H1 (cell line): ENCODE data around the gene WDR53. TPM values are rescaled to one million over a fixed set of nuclear protein-coding genes. Genes with fewer than 3 reads are reported as not detected.

Experiments
- CTCF ChIA-PET: fragments of 300-600 bp; sonication (Branson Sonifier 250); formaldehyde crosslinking; loops from one replicate; lab custom pipeline; 2021; ENCODE audit not compliant: partially characterized antibody; lab: Charles Lee
- POLR2A ChIA-PET: fragments of 300-600 bp; sonication (Branson Sonifier 250); formaldehyde crosslinking; loops from one replicate; lab custom pipeline; 2021; ENCODE audit warnings: inconsistent platforms; ENCODE audit not compliant: partially characterized antibody; lab: Charles Lee
- DNase-seq, 2 experiments: peaks; one replicate each; pipeline versions ENCODE4 v3.0.0 to v3.0.0-alpha.2; 2010 to 2022; ENCODE audit warnings: low spot score in 2 of 2, low read depth in 1 of 2, mixed read lengths in 1 of 2
- FAIRE-seq: peaks from 2 replicates; lab custom pipeline; 2011; peaks lifted over from hg19 to GRCh38; lab: Jason Lieb, UNC
- H2AFZ ChIP-seq: 2 replicates; pipeline ENCODE4 v1.8.1; 2012; ENCODE audit warnings: low read length, inconsistent platforms
- H2AK5ac ChIP-seq: 2 replicates; pipeline ENCODE4 v1.6.1; 2013; ENCODE audit warnings: low read depth, low read length
- H2BK120ac ChIP-seq: replicated peaks from 2 replicates; pipeline ENCODE3; 2013; ENCODE audit warnings: low read depth, low read length, inconsistent platforms
- H2BK12ac ChIP-seq: 2 replicates; pipeline ENCODE4 v1.6.1; 2013; ENCODE audit warnings: low read depth, low read length
- H2BK15ac ChIP-seq: 2 replicates; pipeline ENCODE4 v1.6.1; 2013; ENCODE audit warnings: low read length
- H2BK20ac ChIP-seq: 2 replicates; pipeline ENCODE4 v1.6.1; 2013; ENCODE audit warnings: low read length
- H2BK5ac ChIP-seq: 2 replicates; pipeline ENCODE4 v1.6.1; 2013; ENCODE audit warnings: low read depth, low read length
- H3K14ac ChIP-seq: 2 replicates; pipeline ENCODE4 v1.6.1; 2013; ENCODE audit warnings: inconsistent platforms; ENCODE audit not compliant: insufficient read length
- H3K18ac ChIP-seq: 2 replicates; pipeline ENCODE4 v1.6.1; 2013; ENCODE audit warnings: low read length; ENCODE audit errors: extremely low read depth
- H3K23ac ChIP-seq: 2 replicates; pipeline ENCODE4 v1.6.1; 2013; ENCODE audit warnings: inconsistent platforms; ENCODE audit not compliant: insufficient read length
- H3K23me2 ChIP-seq: 2 replicates; pipeline ENCODE4 v1.6.1; 2013; ENCODE audit warnings: low read depth, low read length
- H3K27ac ChIP-seq: 2 replicates; pipeline ENCODE4 v1.6.1; 2011; ENCODE audit warnings: low read depth, low read length, inconsistent platforms
- H3K27me3 ChIP-seq, 4 experiments: replicated peaks in 1 of 4; 1 replicate in 1 of 4; 2 replicates in 3 of 4; pipeline versions ENCODE4 v1.6.1 to v1.8.1; 2011 to 2013; ENCODE audit warnings: low read length in 3 of 4, mild to moderate bottlenecking in 3 of 4, inconsistent platforms in 2 of 4, mixed read lengths in 2 of 4, moderate library complexity in 1 of 4; ENCODE audit not compliant: control insufficient read depth in 3 of 4, insufficient read depth in 3 of 4; ENCODE audit errors: extremely low read depth in 1 of 4
- H3K36me3 ChIP-seq, 4 experiments: 2 replicates each; pipeline versions ENCODE4 v1.6.1 to v1.8.1; 2011 to 2013; ENCODE audit warnings: mild to moderate bottlenecking in 4 of 4, low read length in 3 of 4, moderate library complexity in 2 of 4, control low read depth in 1 of 4, inconsistent platforms in 1 of 4; ENCODE audit not compliant: insufficient read depth in 4 of 4, control insufficient read depth in 2 of 4
- H3K4ac ChIP-seq: replicated peaks from 2 replicates; pipeline ENCODE3; 2013; ENCODE audit warnings: low read length, low read depth, mixed read lengths, inconsistent platforms; ENCODE audit not compliant: insufficient read length
- H3K4me1 ChIP-seq, 4 experiments: replicated peaks in 1 of 4; 1 replicate in 1 of 4; 2 replicates in 3 of 4; pipeline versions ENCODE4 v1.6.1 to v1.8.1; 2011 to 2013; ENCODE audit warnings: low read length in 3 of 4, inconsistent platforms in 2 of 4, mixed read lengths in 1 of 4; ENCODE audit not compliant: insufficient read depth in 4 of 4, control insufficient read depth in 3 of 4
- H3K4me2 ChIP-seq, 2 experiments: 2 replicates each; pipeline versions ENCODE4 v1.6.1 to v1.8.1; 2011 to 2013; ENCODE audit warnings: low read depth in 2 of 2, low read length in 2 of 2, control low read depth in 1 of 2, inconsistent platforms in 1 of 2, mild to moderate bottlenecking in 1 of 2; ENCODE audit not compliant: insufficient read depth in 1 of 2
- H3K4me3 ChIP-seq, 4 experiments: fragments of 200-600, 300-600 bp in 1 of 4; sonication (generic), shearing (Covaris generic), sonication (Bioruptor Twin) in 1 of 4; 2 replicates each; pipeline versions ENCODE4 v1.5.1 to v1.8.1; 2011 to 2016; ENCODE audit warnings: low read length in 4 of 4, low read depth in 3 of 4, control low read depth in 2 of 4, inconsistent platforms in 2 of 4, mild to moderate bottlenecking in 2 of 4, mixed read lengths in 1 of 4, moderate library complexity in 1 of 4; ENCODE audit not compliant: insufficient read depth in 2 of 4; ENCODE audit errors: extremely low read depth in 1 of 4
- H3K56ac ChIP-seq: replicated peaks from 2 replicates; pipeline ENCODE3; 2013; ENCODE audit warnings: low read depth, mild to moderate bottlenecking, mixed read lengths, low read length, inconsistent platforms; ENCODE audit not compliant: insufficient read length
- H3K79me1 ChIP-seq: 2 replicates; pipeline ENCODE4 v1.6.1; 2013; ENCODE audit warnings: low read depth, low read length, control low read depth
- H3K79me2 ChIP-seq, 2 experiments: 2 replicates each; pipeline versions ENCODE4 v1.6.1 to v1.8.1; 2012 to 2013; ENCODE audit warnings: low read length in 2 of 2, mild to moderate bottlenecking in 2 of 2, inconsistent platforms in 1 of 2; ENCODE audit not compliant: insufficient read depth in 2 of 2, control insufficient read depth in 1 of 2
- H3K9ac ChIP-seq, 4 experiments: replicated peaks in 1 of 4; 1 replicate in 1 of 4; 2 replicates in 3 of 4; pipeline versions ENCODE4 v1.6.1 to v1.8.1; 2011 to 2013; ENCODE audit warnings: low read depth in 3 of 4, low read length in 3 of 4, control low read depth in 2 of 4, mild to moderate bottlenecking in 2 of 4, moderate library complexity in 2 of 4, inconsistent platforms in 1 of 4; ENCODE audit errors: extremely low read depth in 1 of 4
- H3K9me3 ChIP-seq, 2 experiments: 2 replicates each; pipeline versions ENCODE4 v1.6.1 to v1.8.1; 2012 to 2013; ENCODE audit warnings: mild to moderate bottlenecking in 2 of 2, moderate library complexity in 2 of 2, control low read depth in 1 of 2, inconsistent platforms in 1 of 2, low read depth in 1 of 2, low read length in 1 of 2, mixed read lengths in 1 of 2; ENCODE audit not compliant: insufficient read depth in 2 of 2
- H4K20me1 ChIP-seq, 2 experiments: replicated peaks in 1 of 2; 2 replicates each; pipeline versions ENCODE3 to v1.8.1; 2011 to 2013; ENCODE audit warnings: inconsistent platforms in 2 of 2, low read length in 2 of 2, mild to moderate bottlenecking in 1 of 2; ENCODE audit not compliant: insufficient read depth in 2 of 2, control insufficient read depth in 1 of 2
- H4K5ac ChIP-seq: 2 replicates; pipeline ENCODE4 v1.6.1; 2013; ENCODE audit warnings: low read length, low read depth, mixed read lengths, inconsistent platforms; ENCODE audit not compliant: insufficient read length
- H4K8ac ChIP-seq: 2 replicates; pipeline ENCODE4 v1.8.0; 2013; ENCODE audit warnings: mild to moderate bottlenecking, moderate library complexity, low read length, inconsistent platforms; ENCODE audit not compliant: insufficient read depth; ENCODE audit errors: extremely low read depth
- H4K91ac ChIP-seq: replicated peaks from 2 replicates; pipeline ENCODE3; 2013; ENCODE audit warnings: low read length, mixed read lengths, inconsistent platforms; ENCODE audit not compliant: insufficient read length
- KDM1A ChIP-seq: fragments of 200-600, 300-600 bp; sonication (generic); IDR thresholded peaks from 2 replicates; pipeline ENCODE4 v1.7.1; 2016; ENCODE audit warnings: mild to moderate bottlenecking, low read length, borderline replicate concordance
- TBP ChIP-seq: IDR thresholded peaks from 2 replicates; pipeline ENCODE4 v1.6.1; 2011; ENCODE audit warnings: low read depth, low read length, improper control_type of control experiment
- WGBS, 2 experiments: shearing (Covaris generic) in 1 of 2; methylation state at CpG; one replicate each; pipeline versions ENCODE4 v1.1.6 to v1.1.7; 2013 to 2015; ENCODE audit warnings: low lambda C conversion rate in 2 of 2, mixed read lengths in 2 of 2, inconsistent platforms in 1 of 2, low coverage in 1 of 2, missing lambda C conversion rate in 1 of 2; ENCODE audit not compliant: insufficient replicate concordance in 2 of 2, insufficient coverage in 1 of 2, insufficient read length in 1 of 2; ENCODE audit errors: extremely low coverage in 1 of 2, missing lambda C conversion rate in 1 of 2; 5-methylcytosine and 5-hydroxymethylcytosine counted together
- polyA plus RNA-seq, 7 experiments: library from polyadenylated mRNA; depleted of rRNA in 3 of 7; stranded (reverse) in 5 of 7; unstranded in 2 of 7; fragments of >200 nt in 5 of 7; fragments of 200-250 nt in 2 of 7; gene quantifications; 1 replicate in 5 of 7; 2 replicates in 1 of 7; 4 replicates in 1 of 7; pipeline versions ENCODE4 v1.2.1 to v1.2.3, GENCODE V29; 2011 to 2013; ENCODE audit warnings: missing spikeins in 2 of 7, mixed read lengths in 2 of 7
- total RNA-seq: library from RNA; stranded (reverse); fragmentation: NEBNext Ultra II Directional; extraction: Animal tissue kit (Norgen Biotek cat#: 25700); gene quantifications from 2 replicates; pipeline ENCODE4 v1.2.1, GENCODE V29; 2021

WDR53 gene
- total and polyA plus RNA-seq, 2 of the 8 experiments (the other 6 are each of a cell fraction or from before 2014, with no cell fraction given) = 7.4 to 18.8 TPM

DNA sequence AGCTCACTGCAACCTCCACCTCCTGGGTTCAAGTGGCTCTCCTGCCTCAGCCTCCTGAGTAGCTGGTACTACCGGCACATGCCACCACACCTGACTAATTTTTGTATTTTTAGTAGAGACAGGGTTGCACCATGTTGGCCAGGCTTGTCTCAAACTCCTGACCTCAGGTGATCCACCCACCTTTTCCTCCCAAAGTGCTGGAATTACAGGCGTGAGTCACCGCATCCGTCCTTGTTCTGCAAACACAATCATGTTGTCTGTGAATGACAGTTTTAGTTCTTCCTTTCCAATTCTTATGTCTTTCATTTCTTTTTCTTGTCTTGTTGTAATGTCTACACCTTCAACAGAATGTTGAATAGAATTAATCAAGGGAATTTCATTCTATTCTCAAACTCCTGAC is 36.9 kb downstream of the WDR53 start:
- Histone ChIP-seq H4K8ac (no peak overlapping the region), H4K20me1 (no peaks in the 10 kb centered on the region), H3K4me3 (no peak overlapping the region), H3K4ac (no peak overlapping the region), H2BK120ac (no peak overlapping the region), H3K4me2 (no peak overlapping the region), H2AK5ac (no peak overlapping the region), H3K79me1 (no peaks in the 10 kb centered on the region), H3K18ac (no peak overlapping the region), H2BK20ac (no peak overlapping the region), H2BK15ac (no peak overlapping the region), H3K9ac (no peak overlapping the region), H4K5ac (no peak overlapping the region), H3K4me1 (peaks cover 0 to 6% (median 3%) of the 10 kb centered on the region in 4 experiments; a peak in 4 of 7 replicates), H3K36me3 (no peaks in the 10 kb centered on the region), H3K14ac (no peak overlapping the region), H3K23ac (no peak overlapping the region), H2BK12ac (no peak overlapping the region), H2BK5ac (no peak overlapping the region), H3K23me2 (peaks cover 2% of the 10 kb centered on the region; the same call in 1 of the 2 replicates), H3K56ac (no peak overlapping the region), H3K9me3 (peaks cover 3 to 5% of the 10 kb centered on the region in 2 experiments; a peak in 2 of 4 replicates), H3K79me2 (no peaks in the 10 kb centered on the region), H2AFZ (no peak overlapping the region), H4K91ac (no peak overlapping the region), H3K27me3 (no peaks in the 10 kb centered on the region), H3K27ac (no peak overlapping the region)
- FAIRE-seq (no peak), DNase-seq (no peak)
- WGBS, 2 experiments = 96% methylated on average over 4 of the region's 4 CpGs; no CpG with 5 or more reads in 1 of the 2 experiments
- POLR2A ChIA-PET = no interaction called here
- CTCF ChIA-PET = no interaction called here
- TF ChIP-seq KDM1A = 0 out of 2 replicates have a peak, but pooled peaks have one; percentile 43
- no peak for TF ChIP-seq TBP
